Stimulated activated CD4-positive, alpha-beta T cell treated with anti-CD3 and anti-CD28 coated beads, Interleukin-15, amount 100 ng/mL, for 24 hours (primary cell): Measurements from ENCODE around the gene FN3KRP.
A peak's percentile ranks its signal among the peaks of the same experiment; 100 is the strongest.
"Not testable (repeated sequence)": the region's sequence is repeated elsewhere in the genome, so short reads cannot be mapped to it uniquely, and the experiment has no call there.

Experiments used
- DNase-seq: peaks from one replicate; pipeline ENCODE4 v3.0.0-alpha.2; 2020

FN3KRP gene

GRCh38 chr17:82709676-82710498 lies 6.6 kb upstream of the FN3KRP start:
- DNase-seq: no peak

DNA sequence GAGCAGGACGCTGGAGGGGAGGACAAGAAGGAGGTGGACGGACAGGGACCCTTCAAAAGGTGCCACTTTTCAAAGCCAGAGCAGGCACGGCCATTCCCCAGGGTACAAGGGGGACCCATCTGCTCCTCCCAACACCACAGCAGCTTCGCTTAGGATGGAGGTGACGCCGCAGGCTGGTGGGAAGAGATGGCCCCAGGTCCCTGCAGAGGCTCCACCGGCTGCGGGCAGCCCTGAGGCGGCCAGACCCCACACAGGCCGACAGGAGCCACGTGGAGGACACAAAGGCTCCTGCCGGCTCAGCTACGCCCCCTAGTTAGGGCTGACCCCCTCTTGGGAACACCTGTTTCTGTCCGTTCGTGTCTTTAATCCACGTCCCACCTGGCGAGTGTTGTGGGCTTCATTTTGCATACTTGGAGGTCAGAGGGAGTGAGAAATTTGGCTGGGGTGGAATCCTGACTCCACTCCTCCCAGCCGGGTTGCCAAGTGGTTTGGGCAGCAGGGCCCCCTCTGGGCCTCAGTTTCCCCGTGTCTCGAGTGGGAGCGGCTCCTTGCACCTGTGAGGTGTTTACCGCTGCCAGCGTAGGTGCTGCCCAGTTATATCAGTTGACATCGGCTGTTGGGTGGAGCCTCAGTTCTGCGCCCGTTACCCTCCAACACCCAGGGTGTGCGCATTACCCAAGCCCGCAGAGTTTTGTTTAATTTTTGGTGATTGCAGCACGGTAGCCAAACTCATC lies 5.8 kb upstream of the FN3KRP start:
- DNase-seq: no peak

- no peak for DNase-seq
Observed at GRCh38 chr17:82713071-82713723, 3.3 kb upstream of the FN3KRP start.

- no peak for DNase-seq
Observed at GRCh38 chr17:82718986-82719685, 2.6 kb downstream of the FN3KRP start.

DNA sequence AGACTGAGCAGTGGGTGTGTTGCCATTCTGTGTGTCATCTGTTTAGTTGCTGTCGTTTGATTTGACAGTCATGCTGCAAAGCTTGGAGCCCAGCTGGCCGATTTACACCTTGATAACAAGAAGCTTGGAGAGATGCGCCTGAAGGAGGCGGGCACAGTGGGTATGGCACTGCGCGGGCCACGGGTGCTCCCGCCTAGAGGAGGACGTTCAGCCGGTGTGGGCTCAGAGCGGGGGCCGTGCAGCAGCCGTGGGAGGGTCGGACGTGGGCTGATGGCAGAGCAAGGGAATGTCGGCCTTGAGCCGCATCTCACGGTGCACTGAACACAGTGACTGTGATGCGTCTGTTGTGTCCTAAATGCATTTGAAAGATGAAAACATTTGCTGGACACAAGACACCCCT lies 3.7 kb downstream of the FN3KRP start:
- DNase-seq: no peak

GRCh38 chr17:82722341-82723013 lies 6.0 kb downstream of the FN3KRP start:
- DNase-seq: no peak

DNA sequence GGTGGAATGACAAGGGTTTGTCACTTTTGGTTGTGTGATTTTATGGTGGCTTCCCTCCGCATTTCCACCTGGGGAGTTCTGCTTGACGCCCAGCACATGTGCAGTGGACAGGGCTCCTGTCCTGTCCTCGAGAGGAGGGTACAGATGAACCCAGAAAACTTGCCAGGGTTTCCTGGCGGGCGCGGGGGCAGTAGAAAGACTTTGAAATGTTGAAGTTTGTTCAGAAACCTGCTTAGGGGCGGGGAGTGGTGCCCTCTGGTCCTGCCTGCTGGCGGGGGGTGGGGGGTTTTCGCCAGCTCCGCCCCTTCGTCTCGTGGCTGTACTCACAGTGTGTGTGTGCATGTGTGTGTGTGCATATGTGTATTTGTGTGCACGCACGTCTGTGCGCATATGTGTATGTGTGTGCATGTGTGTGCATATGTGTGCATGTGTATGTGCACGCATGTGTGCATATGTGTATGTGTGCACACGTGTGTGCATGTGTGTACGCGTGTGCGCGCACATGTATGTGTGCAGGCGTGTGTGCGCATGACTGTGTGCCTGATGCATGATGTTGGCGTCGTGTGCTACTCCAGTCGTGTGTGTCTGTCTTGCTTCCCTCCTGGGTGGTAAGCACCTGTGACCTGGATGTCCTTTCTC lies 6.8 kb downstream of the FN3KRP start:
- no peak for DNase-seq

- no peak for DNase-seq
Observed at GRCh38 chr17:82726427-82726826, 9.9 kb downstream of the FN3KRP start.

- no peak for DNase-seq
Observed at GRCh38 chr17:82729479-82730260, 13.2 kb downstream of the FN3KRP start.

- no peak for DNase-seq
Observed at GRCh38 chr17:82732118-82732743, 15.7 kb downstream of the FN3KRP start.

DNA sequence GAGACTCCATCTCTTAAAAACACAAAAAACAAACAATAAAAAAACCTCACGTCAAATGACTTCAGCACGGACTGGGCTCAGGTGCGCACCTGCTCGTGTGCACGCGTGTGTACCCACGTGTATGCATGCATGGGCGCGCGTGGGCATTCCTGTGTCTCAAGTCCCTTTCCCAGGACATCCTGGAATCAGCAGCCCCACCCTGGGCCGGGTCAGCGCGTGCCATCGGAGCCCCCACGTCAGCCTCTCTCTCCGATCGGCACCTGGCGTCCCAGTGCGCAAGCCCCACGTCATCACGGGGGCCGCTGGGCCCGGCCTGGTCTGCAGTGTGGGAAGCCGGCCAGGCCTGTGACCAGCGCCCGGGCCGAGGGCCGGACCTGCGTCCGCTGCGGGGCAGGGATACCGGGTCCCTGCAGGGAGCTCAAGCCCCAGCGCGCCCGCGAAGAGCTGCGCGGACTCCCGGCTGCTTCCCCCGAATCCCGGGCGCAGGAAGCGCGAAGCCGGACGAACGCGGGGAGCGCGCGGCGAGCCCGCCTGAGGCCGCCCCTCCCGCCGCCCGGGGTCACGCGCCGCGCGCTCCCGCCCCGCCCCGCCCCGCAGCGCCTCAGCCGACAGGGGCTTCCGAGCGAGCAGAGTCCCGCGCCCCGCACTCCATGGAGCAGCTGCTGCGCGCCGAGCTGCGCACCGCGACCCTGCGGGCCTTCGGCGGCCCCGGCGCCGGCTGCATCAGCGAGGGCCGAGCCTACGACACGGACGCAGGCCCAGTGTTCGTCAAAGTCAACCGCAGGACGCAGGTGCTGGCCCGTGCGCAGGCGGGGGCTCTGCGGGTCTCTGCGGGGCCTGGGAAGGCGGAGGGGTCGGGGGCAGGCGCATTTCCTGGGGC lies 18.7 kb downstream of the FN3KRP start, which contains the start of gene FN3K:
Gene FN3K, plus strand, starts transcription at position 629 of the 880 bp plus-strand sequence. Its CDS starts 22 bp downstream, at position 651.
- peak; percentile 53 for DNase-seq

- DNase-seq: no peak
Observed at GRCh38 chr17:82736511-82737185, 20.1 kb downstream of the FN3KRP start.

- DNase-seq: no peak
Observed at GRCh38 chr17:82737967-82738877, 21.7 kb downstream of the FN3KRP start.

DNA sequence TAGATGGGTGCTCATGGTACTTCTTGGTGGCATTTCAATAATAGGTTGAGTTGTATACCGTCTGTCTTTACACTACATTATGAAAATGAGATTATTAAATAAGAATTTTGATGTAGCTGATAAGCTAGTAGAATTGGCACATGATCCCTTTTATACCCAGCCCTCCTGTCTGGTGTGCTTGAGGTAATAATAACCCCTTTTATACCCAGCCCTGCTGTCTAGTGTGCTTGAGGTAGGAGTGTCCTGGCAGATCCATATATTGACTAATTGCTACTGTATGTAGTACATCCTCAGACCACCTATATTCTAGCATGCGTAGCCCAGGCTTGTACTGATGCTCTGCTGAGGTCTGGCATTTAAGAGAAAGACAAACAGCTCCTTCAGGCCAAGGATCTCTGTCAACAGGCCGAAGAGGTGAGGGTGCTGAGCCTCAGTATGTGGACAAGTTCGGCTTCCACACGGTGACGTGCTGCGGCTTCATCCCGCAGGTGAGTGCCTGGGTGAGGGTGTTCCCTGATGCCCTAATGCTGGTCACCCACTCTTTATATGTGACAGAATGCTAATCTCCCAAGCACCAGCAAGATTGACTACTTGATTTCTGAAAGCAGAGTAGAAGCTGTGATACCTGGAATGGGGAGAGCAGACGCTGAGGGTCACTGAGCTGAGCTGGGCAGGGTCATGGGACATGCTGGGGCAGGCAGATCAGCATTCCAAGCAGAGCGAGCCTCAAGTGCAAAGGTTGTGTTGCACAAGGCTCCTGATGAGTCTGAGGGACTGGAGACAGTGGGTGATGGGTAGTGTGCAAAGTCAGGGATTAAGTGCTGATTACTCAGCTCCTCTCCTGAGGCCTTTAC lies 24.6 kb downstream of the FN3KRP start:
- no peak for DNase-seq

- DNase-seq: no peak
Observed at GRCh38 chr17:82743344-82744219, 27.1 kb downstream of the FN3KRP start.

DNA sequence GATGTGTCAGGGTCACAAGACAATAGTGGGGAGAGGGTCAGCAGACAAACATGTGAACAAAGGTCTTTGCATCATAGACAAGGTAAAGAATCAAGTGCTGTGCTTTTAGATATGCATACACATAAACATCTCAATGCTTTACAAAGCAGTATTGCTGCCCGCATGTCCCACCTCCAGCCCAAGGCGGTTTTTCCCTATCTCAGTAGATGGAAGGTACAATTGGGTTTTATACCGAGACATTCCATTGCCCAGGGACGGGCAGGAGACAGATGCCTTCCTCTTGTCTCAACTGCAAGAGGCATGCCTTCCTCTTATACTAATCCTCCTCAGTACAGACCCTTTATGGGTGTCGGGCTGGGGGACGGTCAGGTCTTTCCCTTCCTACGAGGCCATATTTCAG lies 28.2 kb downstream of the FN3KRP start:
- DNase-seq: not testable (repeated sequence)
